SH-SY5Y (cell line): ENCODE data around the gene PRRC2B.

Source experiments
- GATA2 ChIP-seq: IDR thresholded peaks from 2 replicates; pipeline ENCODE4 v1.6.1; 2011; ENCODE audit warnings: mild to moderate bottlenecking, low read depth, low read length
- GATA3 ChIP-seq: IDR thresholded peaks from 2 replicates; pipeline ENCODE4 v1.6.1; 2011; ENCODE audit warnings: low read depth, mild to moderate bottlenecking, low read length, moderate library complexity

DNA sequence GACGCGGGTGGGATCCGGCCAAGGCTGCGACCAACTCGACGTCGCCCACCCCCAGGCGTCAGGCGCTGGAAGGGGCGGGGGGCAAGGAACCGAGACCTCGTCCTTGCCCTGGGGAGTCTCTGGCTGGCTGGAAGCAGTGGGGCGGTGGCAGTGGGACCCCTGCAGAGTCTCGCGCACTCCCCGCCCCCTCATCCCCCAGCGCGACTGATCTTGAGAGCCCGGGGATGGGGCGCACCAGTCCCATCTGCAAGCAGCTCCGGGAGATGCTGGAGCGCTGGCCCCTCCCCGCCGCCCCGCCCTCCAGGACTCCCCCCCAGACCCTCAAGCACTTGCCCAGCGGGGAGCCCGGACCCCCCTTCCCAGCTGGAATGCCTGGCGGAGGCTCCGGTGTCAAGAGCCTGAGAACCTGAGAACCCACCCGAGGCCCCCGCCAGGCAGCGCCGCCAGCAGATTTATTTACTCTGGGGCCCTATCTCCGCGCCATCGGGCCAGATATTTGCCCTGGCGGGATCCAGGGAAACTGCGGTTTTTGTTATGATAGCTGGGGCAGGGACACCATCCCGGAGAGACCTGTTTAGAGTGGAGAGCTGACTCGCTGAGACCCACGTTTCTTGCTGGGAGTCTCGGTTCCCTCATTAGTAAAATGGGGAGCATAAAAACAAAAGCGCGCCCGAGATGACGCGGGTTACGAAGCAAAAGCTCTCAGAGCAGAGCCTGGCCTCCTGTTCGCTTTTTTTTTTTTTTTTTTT is 152.6 kb downstream of the PRRC2B start:
- TF ChIP-seq GATA3 (no peak; the same call in 1 of the 2 replicates), GATA2 (peak; percentile 88)
